ENCODE measurements around the gene HAGH. TPM values are rescaled to one million over a fixed set of nuclear protein-coding genes. Genes with fewer than 3 reads are reported as not detected.

HAGH gene
- total and polyA plus RNA-seq, 12 donors: 115 to 179 (median 161) TPM

DNA sequence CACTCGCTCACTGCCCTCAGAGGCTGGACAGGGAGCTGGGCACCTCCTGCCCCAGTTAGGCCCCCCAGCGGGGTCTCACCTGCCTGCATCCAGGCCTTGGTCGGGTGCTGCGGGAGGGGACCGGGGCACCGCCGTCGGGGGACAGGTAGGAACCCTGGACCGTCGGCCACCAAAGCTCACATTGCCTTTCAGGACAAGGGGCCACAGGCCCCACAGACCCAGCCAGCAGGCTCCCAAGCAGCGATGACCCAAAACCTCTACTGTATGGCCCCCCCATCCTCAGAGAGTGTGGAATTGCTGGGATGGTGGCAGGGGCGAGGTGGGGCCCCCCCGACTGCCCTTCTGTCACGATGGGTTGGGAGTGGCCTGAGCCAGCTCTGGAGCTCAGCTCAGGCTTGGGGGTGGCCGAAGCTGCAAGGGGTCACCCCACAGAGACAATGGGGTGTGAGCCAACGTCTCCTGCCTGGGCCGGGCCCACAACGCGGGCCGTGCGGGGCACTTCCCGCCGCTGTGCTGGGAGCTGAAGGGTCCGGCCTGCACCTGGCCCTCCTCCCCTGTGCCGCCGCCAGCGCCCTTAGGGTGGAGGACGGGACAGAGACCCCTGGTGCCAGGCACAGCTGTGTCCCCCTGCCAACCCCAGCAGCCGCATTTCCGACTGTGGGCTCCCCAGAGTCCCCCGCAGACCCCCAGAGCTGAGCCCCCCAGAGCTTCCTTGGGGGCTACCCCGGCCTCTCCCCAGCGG is 33.6 kb downstream of the HAGH start:
- no peak for TF ChIP-seq CTCF (IDR thresholded peaks at IDR 0.05)
- H3K4me1 ChIP-seq: no peaks in the 10 kb centered on the region
- H3K36me3 ChIP-seq: peaks cover 0 to 44% (median 7%) of the 10 kb centered on the region in 9 donors
- 87 to 89% methylated on average over 32 to 33 of the region's 33 CpGs for WGBS, 2 donors
- peak in 1 of 8 donors; percentile 20 for ATAC-seq
- intact Hi-C loops (cut with DNase I): loop anchor here in 1 of 10 donors (10.0 kb wide), 1 partner anchor 58 kb away; no protein-coding TSS in a partner anchor
- H3K9me3 ChIP-seq: peaks cover 0 to 10% (median 0%) of the 10 kb centered on the region in 11 donors
- no peak overlapping the region for H3K4me3 ChIP-seq
- no peaks in the 10 kb centered on the region for H3K27me3 ChIP-seq
- H3K27ac ChIP-seq: no peak overlapping the region
- DNase-seq: peak in 1 of 2 donors; percentile 2

DNA sequence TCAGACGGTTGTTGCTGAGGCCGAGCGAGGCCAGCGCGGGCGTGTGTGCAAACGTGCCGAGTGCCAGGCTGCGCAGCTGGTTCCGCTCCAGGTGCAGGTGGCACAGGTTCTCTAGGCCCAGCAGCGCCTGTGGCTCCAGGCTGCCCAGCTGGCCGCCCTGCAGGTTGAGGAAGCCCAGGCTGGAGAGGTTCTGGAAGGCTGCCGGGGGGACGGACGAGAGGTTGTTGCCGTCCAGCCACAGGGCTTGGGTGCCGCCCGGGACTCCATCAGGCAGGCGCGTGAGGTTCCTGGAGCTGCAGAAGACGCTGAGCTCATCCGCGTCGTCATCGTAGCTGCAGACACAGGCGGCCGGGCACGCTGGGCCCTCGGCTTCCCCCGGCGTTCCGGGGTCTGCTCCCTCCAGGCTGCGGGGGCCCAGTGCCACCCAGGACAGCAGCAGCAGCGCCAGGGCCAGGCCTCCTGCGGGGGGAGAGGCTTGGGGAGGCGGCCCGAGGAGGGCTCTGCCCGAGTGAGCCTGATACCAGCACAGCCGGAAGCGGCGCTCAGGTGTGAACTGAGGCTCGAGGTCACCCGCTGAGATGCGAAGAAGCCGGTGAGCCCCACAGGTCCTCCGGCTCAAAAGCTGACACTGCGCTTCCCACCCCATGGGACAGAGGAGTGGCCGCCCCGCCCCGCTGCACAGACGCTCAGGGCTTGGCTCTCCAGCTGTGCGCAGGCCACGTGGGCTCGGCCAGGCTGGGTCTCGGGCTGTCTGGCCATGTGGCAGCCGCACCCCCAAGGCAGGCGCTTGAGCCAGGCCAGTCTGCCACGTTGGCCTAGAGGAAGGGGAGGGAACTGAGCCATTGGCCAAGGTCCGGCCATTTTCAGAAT is 34.4 kb downstream of the HAGH start:
- WGBS, 2 donors: 87 to 88% methylated on average over 59 of the region's 59 CpGs
- H3K36me3 ChIP-seq: peaks cover 0 to 53% (median 11%) of the 10 kb centered on the region in 9 donors
- no peak overlapping the region for H3K27ac ChIP-seq
- ATAC-seq (peak in 2 of 8 donors; percentile 9 to 19), DNase-seq (peak in 1 of 2 donors; percentile 12)
- H3K4me1 ChIP-seq: no peaks in the 10 kb centered on the region
- no peak overlapping the region for H3K4me3 ChIP-seq
- intact Hi-C loops (cut with DNase I): loop anchor here in 1 of 10 donors (10.0 kb wide), 1 partner anchor 57 kb away; no protein-coding TSS in a partner anchor
- peaks cover 0 to 2% (median 0%) of the 10 kb centered on the region in 11 donors for H3K9me3 ChIP-seq
- no peaks in the 10 kb centered on the region for H3K27me3 ChIP-seq
- no peak for TF ChIP-seq CTCF (IDR thresholded peaks at IDR 0.05)

DNA sequence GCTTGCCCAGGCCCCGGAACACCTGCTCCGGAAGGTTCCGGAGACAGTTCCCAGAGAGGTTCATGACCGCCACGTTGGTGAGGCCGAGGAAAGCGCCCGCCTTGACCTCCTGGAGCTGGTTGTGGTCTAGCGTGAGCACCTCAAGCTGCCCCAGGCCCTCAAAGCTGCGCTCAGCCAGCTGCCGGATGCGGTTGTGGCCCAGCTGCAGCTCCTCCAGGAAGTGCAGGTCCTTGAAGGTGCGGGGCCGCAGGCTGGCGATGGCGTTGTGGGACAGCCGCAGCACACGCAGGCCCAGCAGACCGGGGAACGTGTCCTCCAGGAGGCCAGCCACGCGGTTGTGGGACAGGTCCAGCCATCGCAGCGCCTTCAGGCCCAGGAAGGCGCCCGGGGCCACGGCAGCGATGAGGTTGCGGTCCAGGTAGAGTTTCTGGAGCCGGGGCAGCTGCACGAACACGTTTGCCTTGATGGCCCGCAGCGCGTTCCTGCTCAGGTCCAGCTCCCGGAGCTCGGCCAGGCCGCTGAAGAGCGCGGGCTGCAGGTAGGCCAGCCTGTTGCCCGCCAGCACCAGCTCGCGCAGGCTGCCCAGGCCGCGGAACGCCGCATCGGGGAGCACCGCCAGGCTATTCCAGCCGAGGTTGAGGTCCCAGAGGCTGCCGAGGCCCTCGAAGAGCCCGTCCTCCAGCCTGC is 35.2 kb downstream of the HAGH start:
- no peak for TF ChIP-seq CTCF (IDR thresholded peaks at IDR 0.05)
- Histone ChIP-seq H3K9me3 (no peaks in the 10 kb centered on the region), H3K36me3 (peaks cover 0 to 60% (median 12%) of the 10 kb centered on the region in 9 donors), H3K4me1 (no peaks in the 10 kb centered on the region), H3K4me3 (no peak overlapping the region), H3K27ac (no peak overlapping the region), H3K27me3 (no peaks in the 10 kb centered on the region)
- intact Hi-C loops (cut with DNase I): loop anchor here in 1 of 10 donors (10.0 kb wide), 1 partner anchor 57 kb away; no protein-coding TSS in a partner anchor
- 93 to 96% methylated on average over 53 of the region's 53 CpGs for WGBS, 2 donors
- ATAC-seq (no peak), DNase-seq (peak in 1 of 2 donors; percentile 12)
